ENCODE measurements around the gene TMX4. TPM values are rescaled to one million over a fixed set of nuclear protein-coding genes. Genes with fewer than 3 reads are reported as not detected.

Gene TMX4
- total and polyA plus RNA-seq, 2 of the 4 experiments (the other 2 are of a cell fraction): 5.4 to 13.6 TPM

DNA sequence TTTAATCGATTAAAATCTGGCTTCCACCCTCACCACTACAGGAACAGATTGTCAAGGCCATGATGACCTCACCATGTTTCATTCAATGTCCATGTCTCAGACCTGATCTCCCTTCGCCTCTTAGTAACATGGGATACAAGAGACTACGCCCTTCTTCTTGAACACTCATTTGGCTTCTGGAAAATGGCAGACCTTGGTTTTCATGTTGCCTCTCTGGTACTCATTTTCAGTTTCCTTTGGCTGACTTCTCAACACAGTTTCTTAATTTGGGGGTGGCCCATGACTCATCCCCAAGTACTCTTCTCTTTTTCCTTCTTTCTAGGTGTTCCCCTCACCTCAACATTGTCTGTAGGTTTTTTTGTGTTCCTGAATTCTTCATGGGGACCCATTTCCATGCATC lies 22.7 kb downstream of the TMX4 start:
- no peak overlapping the region for H4K8ac ChIP-seq (ENCODE audit: low read depth in 2 of 2, low read length in 2 of 2)
- peaks cover 8% of the 10 kb centered on the region for H3K36me3 ChIP-seq (ENCODE audit: control insufficient read depth, insufficient read depth, low read length)
- no peak overlapping the region for H3K9ac ChIP-seq (ENCODE audit: low read depth, low read length)
- peaks cover 6% of the 10 kb centered on the region; the same call in 1 of the 2 replicates for H3K9me1 ChIP-seq (ENCODE audit: insufficient read depth, low read length)
- ChIA-PET POLR2A (ENCODE audit: unreplicated experiment) (no interaction called here), CTCF (no interaction called here)
- peaks cover 3% of the 10 kb centered on the region for H3K9me3 ChIP-seq (ENCODE audit: control insufficient read depth, insufficient read depth, low read length)
- no peak overlapping the region for H3K18ac ChIP-seq (ENCODE audit: low read depth, low read length)
- H2AK9ac ChIP-seq (replicated peaks; ENCODE audit: low read depth, low read length, poor library complexity): no peak overlapping the region
- ATAC-seq (ENCODE audit: low read depth) (no peak), DNase-seq (no peak)
- 100% methylated on average over 1 of the region's 3 CpGs; no CpG with 5 or more reads in 1 of the 2 experiments for WGBS, 2 experiments (ENCODE audit: extremely low coverage in 2 of 2, insufficient read length in 1 of 2)
- H3K79me1 ChIP-seq (ENCODE audit: low read depth in 1 of 2, low read length in 2 of 2): no peaks in the 10 kb centered on the region
- TF ChIP-seq, protein P1, sequence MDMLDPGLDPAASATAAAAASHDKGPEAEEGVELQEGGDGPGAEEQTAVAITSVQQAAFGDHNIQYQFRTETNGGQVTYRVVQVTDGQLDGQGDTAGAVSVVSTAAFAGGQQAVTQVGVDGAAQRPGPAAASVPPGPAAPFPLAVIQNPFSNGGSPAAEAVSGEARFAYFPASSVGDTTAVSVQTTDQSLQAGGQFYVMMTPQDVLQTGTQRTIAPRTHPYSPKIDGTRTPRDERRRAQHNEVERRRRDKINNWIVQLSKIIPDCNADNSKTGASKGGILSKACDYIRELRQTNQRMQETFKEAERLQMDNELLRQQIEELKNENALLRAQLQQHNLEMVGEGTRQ (IDR thresholded peaks at IDR 0.05; ENCODE audit: low read depth, low read length): no peak
- TF ChIP-seq RCOR1 (IDR thresholded peaks at IDR 0.05; ENCODE audit: insufficient replicate concordance, low read length): no peak
- TF ChIP-seq, protein P2, sequence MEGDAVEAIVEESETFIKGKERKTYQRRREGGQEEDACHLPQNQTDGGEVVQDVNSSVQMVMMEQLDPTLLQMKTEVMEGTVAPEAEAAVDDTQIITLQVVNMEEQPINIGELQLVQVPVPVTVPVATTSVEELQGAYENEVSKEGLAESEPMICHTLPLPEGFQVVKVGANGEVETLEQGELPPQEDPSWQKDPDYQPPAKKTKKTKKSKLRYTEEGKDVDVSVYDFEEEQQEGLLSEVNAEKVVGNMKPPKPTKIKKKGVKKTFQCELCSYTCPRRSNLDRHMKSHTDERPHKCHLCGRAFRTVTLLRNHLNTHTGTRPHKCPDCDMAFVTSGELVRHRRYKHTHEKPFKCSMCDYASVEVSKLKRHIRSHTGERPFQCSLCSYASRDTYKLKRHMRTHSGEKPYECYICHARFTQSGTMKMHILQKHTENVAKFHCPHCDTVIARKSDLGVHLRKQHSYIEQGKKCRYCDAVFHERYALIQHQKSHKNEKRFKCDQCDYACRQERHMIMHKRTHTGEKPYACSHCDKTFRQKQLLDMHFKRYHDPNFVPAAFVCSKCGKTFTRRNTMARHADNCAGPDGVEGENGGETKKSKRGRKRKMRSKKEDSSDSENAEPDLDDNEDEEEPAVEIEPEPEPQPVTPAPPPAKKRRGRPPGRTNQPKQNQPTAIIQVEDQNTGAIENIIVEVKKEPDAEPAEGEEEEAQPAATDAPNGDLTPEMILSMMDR (conservative IDR thresholded peaks at IDR 0.05; ENCODE audit: low read depth, low read length): no peak
- TF ChIP-seq MXI1 (IDR thresholded peaks at IDR 0.05; ENCODE audit: borderline replicate concordance, low read depth, low read length): no peak
- no peak for TF ChIP-seq BHLHE40 (IDR thresholded peaks at IDR 0.05; ENCODE audit: low read depth, low read length)
- TF ChIP-seq POLR2A (IDR thresholded peaks at IDR 0.05; ENCODE audit: low read depth, low read length): no peak
- TF ChIP-seq FOS (IDR thresholded peaks at IDR 0.05; ENCODE audit: low read depth, low read length): no peak
- TF ChIP-seq RAD21 (IDR thresholded peaks at IDR 0.05; ENCODE audit: low read length): no peak
- TF ChIP-seq RFX5 (IDR thresholded peaks at IDR 0.05; ENCODE audit: low read depth, low read length): no peak
- TF ChIP-seq MAZ (IDR thresholded peaks at IDR 0.05; ENCODE audit: borderline replicate concordance, low read depth, low read length): no peak
- TF ChIP-seq CHD1 (IDR thresholded peaks at IDR 0.05; ENCODE audit: low read depth, low read length): no peak
- no peak for TF ChIP-seq MAFK (IDR thresholded peaks at IDR 0.05; ENCODE audit: low read depth, low read length)
- no peak for TF ChIP-seq SMC3 (IDR thresholded peaks at IDR 0.05; ENCODE audit: low read depth, low read length)
- no peak for TF ChIP-seq CEBPB (IDR thresholded peaks at IDR 0.05; ENCODE audit: low read depth, low read length)
- TF ChIP-seq NFE2L2 (IDR thresholded peaks at IDR 0.05; ENCODE audit: low read depth, low read length): no peak
- TF ChIP-seq, protein P3, sequence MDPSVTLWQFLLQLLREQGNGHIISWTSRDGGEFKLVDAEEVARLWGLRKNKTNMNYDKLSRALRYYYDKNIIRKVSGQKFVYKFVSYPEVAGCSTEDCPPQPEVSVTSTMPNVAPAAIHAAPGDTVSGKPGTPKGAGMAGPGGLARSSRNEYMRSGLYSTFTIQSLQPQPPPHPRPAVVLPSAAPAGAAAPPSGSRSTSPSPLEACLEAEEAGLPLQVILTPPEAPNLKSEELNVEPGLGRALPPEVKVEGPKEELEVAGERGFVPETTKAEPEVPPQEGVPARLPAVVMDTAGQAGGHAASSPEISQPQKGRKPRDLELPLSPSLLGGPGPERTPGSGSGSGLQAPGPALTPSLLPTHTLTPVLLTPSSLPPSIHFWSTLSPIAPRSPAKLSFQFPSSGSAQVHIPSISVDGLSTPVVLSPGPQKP (IDR thresholded peaks at IDR 0.05; ENCODE audit: borderline replicate concordance, low read depth, low read length): no peak
- H3K14ac ChIP-seq (replicated peaks; ENCODE audit: low read depth, low read length): no peak overlapping the region
- no peak overlapping the region for H4K5ac ChIP-seq (ENCODE audit: low read depth, low read length)
- in situ Hi-C loops (cut with MboI; ENCODE audit: low sequenced_read_pairs) (no loop called here), dilution Hi-C loops (cut with HindIII; ENCODE audit: low sequenced_read_pairs, unreplicated experiment) (no loop called here), intact Hi-C loops (cut with micrococcal nuclease) (no loop called here)
- H3K27me3 ChIP-seq (ENCODE audit: control insufficient read depth, insufficient read depth, low read length): no peaks in the 10 kb centered on the region
- no peak overlapping the region for H3K4ac ChIP-seq (ENCODE audit: low read depth, low read length)
- H2AFZ ChIP-seq (replicated peaks; ENCODE audit: low read length, poor library complexity): no peak overlapping the region
- no peak overlapping the region for H2BK5ac ChIP-seq (ENCODE audit: low read depth, low read length, poor library complexity, severe bottlenecking)
- no peak overlapping the region for H2BK15ac ChIP-seq (ENCODE audit: low read depth, low read length)
- H2AK5ac ChIP-seq (ENCODE audit: low read depth, low read length): no peak overlapping the region
- no peak overlapping the region for H2BK20ac ChIP-seq (ENCODE audit: low read depth, low read length)
- H3K23ac ChIP-seq (ENCODE audit: low read depth, low read length): no peak overlapping the region
- H3K56ac ChIP-seq (ENCODE audit: extremely low read depth, insufficient read depth, low read length): no peak overlapping the region
- no TSS peak for BruUV-seq (replicated peaks)
- no peaks in the 10 kb centered on the region for H3K4me1 ChIP-seq (ENCODE audit: control insufficient read depth, insufficient read depth, low read length)
- H3K4me2 ChIP-seq (ENCODE audit: low read depth, low read length): no peak overlapping the region
- H2BK120ac ChIP-seq (ENCODE audit: low read depth, low read length): no peak overlapping the region
- H3K4me3 ChIP-seq (ENCODE audit: insufficient read depth, low read depth, low read length): no peak overlapping the region
- H4K91ac ChIP-seq (ENCODE audit: insufficient read depth, low read depth, low read length): no peak overlapping the region
- H4K20me1 ChIP-seq (ENCODE audit: insufficient read depth, low read length): no peaks in the 10 kb centered on the region
- no peak overlapping the region for H3K27ac ChIP-seq (ENCODE audit: insufficient read depth, low read length)

Measured in IMR-90 (cell line).